IMR-90 (cell line): ENCODE data around the gene EFHD2. TPM values are rescaled to one million over a fixed set of nuclear protein-coding genes. Genes with fewer than 3 reads are reported as not detected.
"Not testable (repeated sequence)": the region's sequence is repeated elsewhere in the genome, so short reads cannot be mapped to it uniquely, and the experiment has no call there.

ENCODE experiments used
- ATAC-seq: fragments of 200-7000 bp; cut with Tn5 transposase; 2 replicates; pipeline ENCODE4 v1.9.1; 2020; ENCODE audit warnings: low read depth, mild to moderate bottlenecking, moderate library complexity
- BruUV-seq: library from RNA; stranded (reverse); fragments of 400-500 nt; replicated peaks from 2 replicates; lab custom pipeline; 2021; lab: Mats Ljungman, UMichigan
- CTCF ChIA-PET: fragments of 300-600 bp; formaldehyde crosslinking; extraction: SDS; loops from one replicate; lab custom pipeline; 2021; ENCODE audit warnings: antibody characterized with exemption; lab: Yijun Ruan, JAX
- POLR2A ChIA-PET: fragments of 300-600 bp; sonication (Branson Sonifier 250); formaldehyde crosslinking; loops from one replicate; lab custom pipeline; 2022; ENCODE audit warnings: antibody characterized with exemption; ENCODE audit not compliant: unreplicated experiment; lab: Charles Lee
- DNase-seq: peaks from one replicate; pipeline ENCODE4 v3.0.0; 2013
- H2AFZ ChIP-seq: replicated peaks from 2 replicates; pipeline ENCODE3; 2013; ENCODE audit warnings: low read length, mild to moderate bottlenecking; ENCODE audit not compliant: poor library complexity
- H2AK5ac ChIP-seq: 2 replicates; pipeline ENCODE4 v1.6.1; 2013; ENCODE audit warnings: low read depth, low read length, inconsistent platforms
- H2AK9ac ChIP-seq: replicated peaks from 2 replicates; pipeline ENCODE3; 2013; ENCODE audit warnings: mild to moderate bottlenecking, low read depth, low read length, moderate library complexity; ENCODE audit not compliant: poor library complexity
- H2BK120ac ChIP-seq: 2 replicates; pipeline ENCODE4 v1.6.1; 2013; ENCODE audit warnings: low read depth, low read length, inconsistent platforms
- H2BK15ac ChIP-seq: 3 replicates; pipeline ENCODE4 v1.6.1; 2013; ENCODE audit warnings: low read depth, low read length, inconsistent platforms
- H2BK20ac ChIP-seq: 2 replicates; pipeline ENCODE4 v1.6.1; 2013; ENCODE audit warnings: low read depth, mild to moderate bottlenecking, inconsistent platforms, low read length, moderate library complexity
- H2BK5ac ChIP-seq: 2 replicates; pipeline ENCODE4 v1.6.1; 2013; ENCODE audit warnings: mild to moderate bottlenecking, low read depth, low read length, inconsistent platforms; ENCODE audit not compliant: poor library complexity, severe bottlenecking
- H3K14ac ChIP-seq: replicated peaks from 2 replicates; pipeline ENCODE4 v1.6.1; 2013; ENCODE audit warnings: low read depth, low read length, inconsistent platforms
- H3K18ac ChIP-seq: 2 replicates; pipeline ENCODE4 v1.6.1; 2013; ENCODE audit warnings: low read depth, low read length, control low read depth
- H3K23ac ChIP-seq: 2 replicates; pipeline ENCODE4 v1.6.1; 2013; ENCODE audit warnings: low read depth, low read length, inconsistent platforms
- H3K27ac ChIP-seq: 2 replicates; pipeline ENCODE4 v1.5.1; 2013; ENCODE audit warnings: mild to moderate bottlenecking, control low read depth, low read length; ENCODE audit not compliant: insufficient read depth
- H3K27me3 ChIP-seq: 2 replicates; pipeline ENCODE4 v1.6.1; 2013; ENCODE audit warnings: low read length; ENCODE audit not compliant: control insufficient read depth, insufficient read depth
- H3K36me3 ChIP-seq: 2 replicates; pipeline ENCODE4 v1.6.1; 2013; ENCODE audit warnings: low read length, mixed read lengths; ENCODE audit not compliant: control insufficient read depth, insufficient read depth
- H3K4ac ChIP-seq: 2 replicates; pipeline ENCODE4 v1.6.1; 2013; ENCODE audit warnings: low read depth, low read length, inconsistent platforms
- H3K4me1 ChIP-seq: 2 replicates; pipeline ENCODE4 v1.6.1; 2013; ENCODE audit warnings: low read length, mixed read lengths; ENCODE audit not compliant: control insufficient read depth, insufficient read depth
- H3K4me2 ChIP-seq: 2 replicates; pipeline ENCODE4 v1.6.1; 2013; ENCODE audit warnings: low read depth, mild to moderate bottlenecking, control low read depth, low read length, moderate library complexity
- H3K4me3 ChIP-seq: 2 replicates; pipeline ENCODE4 v1.5.1; 2013; ENCODE audit warnings: low read depth, mild to moderate bottlenecking, control low read depth, low read length, moderate library complexity; ENCODE audit not compliant: insufficient read depth
- H3K56ac ChIP-seq: 2 replicates; pipeline ENCODE4 v1.6.1; 2013; ENCODE audit warnings: low read length, inconsistent platforms; ENCODE audit not compliant: insufficient read depth; ENCODE audit errors: extremely low read depth
- H3K79me1 ChIP-seq, 2 experiments: 2 replicates each; pipeline ENCODE4 v1.6.1; 2013; ENCODE audit warnings: low read length in 2 of 2, inconsistent platforms in 1 of 2, low read depth in 1 of 2
- H3K9ac ChIP-seq: 2 replicates; pipeline ENCODE4 v1.6.1; 2013; ENCODE audit warnings: low read depth, low read length, control low read depth
- H3K9me1 ChIP-seq: 2 replicates; pipeline ENCODE4 v1.6.1; 2013; ENCODE audit warnings: low read length, inconsistent platforms; ENCODE audit not compliant: insufficient read depth
- H3K9me3 ChIP-seq: 2 replicates; pipeline ENCODE4 v1.6.1; 2013; ENCODE audit warnings: low read length; ENCODE audit not compliant: control insufficient read depth, insufficient read depth
- H4K20me1 ChIP-seq: 2 replicates; pipeline ENCODE4 v1.6.1; 2013; ENCODE audit warnings: low read length, inconsistent platforms; ENCODE audit not compliant: insufficient read depth
- H4K5ac ChIP-seq: 2 replicates; pipeline ENCODE4 v1.6.1; 2013; ENCODE audit warnings: mild to moderate bottlenecking, low read depth, low read length, control low read depth
- H4K8ac ChIP-seq, 2 experiments: 2 replicates each; pipeline ENCODE4 v1.6.1; 2013; ENCODE audit warnings: low read depth in 2 of 2, low read length in 2 of 2, control low read depth in 1 of 2, inconsistent platforms in 1 of 2
- H4K91ac ChIP-seq: 2 replicates; pipeline ENCODE4 v1.6.1; 2013; ENCODE audit warnings: low read depth, low read length, inconsistent platforms; ENCODE audit not compliant: insufficient read depth
- CEBPB ChIP-seq: IDR thresholded peaks from 2 replicates; pipeline ENCODE4 v1.6.1; 2012; ENCODE audit warnings: low read depth, low read length, improper control_type of control experiment
- WGBS, 2 experiments: methylation state at CpG; one replicate each; pipeline versions ENCODE4 v1.1.5 to v1.1.7; 2013; ENCODE audit warnings: missing lambda C conversion rate in 2 of 2; ENCODE audit not compliant: insufficient read length in 1 of 2; ENCODE audit errors: extremely low coverage in 2 of 2; 5-methylcytosine and 5-hydroxymethylcytosine counted together
- dilution Hi-C: fragments of 300-500 bp; cut with HindIII; formaldehyde crosslinking; loops from one replicate; pipeline ENCODE4 v1.14.3; 2018; ENCODE audit warnings: low sequenced_read_pairs; ENCODE audit not compliant: unreplicated experiment
- in situ Hi-C: fragments of 300-500 bp; cut with MboI; formaldehyde crosslinking; loops from 3 replicates; pipeline ENCODE4 v1.14.3; 2019; ENCODE audit warnings: low sequenced_read_pairs, inconsistent platforms, mixed read lengths
- intact Hi-C: fragments of 100-400 bp; cut with micrococcal nuclease; formaldehyde crosslinking; loops from 2 replicates; pipeline ENCODE4 v1.10.0; 2022
- polyA plus RNA-seq, 3 experiments: library from polyadenylated mRNA; depleted of rRNA; stranded (reverse); fragments of >200 nt; gene quantifications; 2 replicates each; pipeline ENCODE4 v1.2.3, GENCODE V29; 2012; ENCODE audit warnings: low replicate concordance in 1 of 3
- total RNA-seq: library from RNA; depleted of rRNA; stranded (reverse); fragments of >200 nt; gene quantifications from 2 replicates; pipeline ENCODE4 v1.2.3, GENCODE V29; 2012

Gene EFHD2
- total and polyA plus RNA-seq, 2 of the 4 experiments (the other 2 are of a cell fraction), result 22.6 to 58.9 TPM

DNA sequence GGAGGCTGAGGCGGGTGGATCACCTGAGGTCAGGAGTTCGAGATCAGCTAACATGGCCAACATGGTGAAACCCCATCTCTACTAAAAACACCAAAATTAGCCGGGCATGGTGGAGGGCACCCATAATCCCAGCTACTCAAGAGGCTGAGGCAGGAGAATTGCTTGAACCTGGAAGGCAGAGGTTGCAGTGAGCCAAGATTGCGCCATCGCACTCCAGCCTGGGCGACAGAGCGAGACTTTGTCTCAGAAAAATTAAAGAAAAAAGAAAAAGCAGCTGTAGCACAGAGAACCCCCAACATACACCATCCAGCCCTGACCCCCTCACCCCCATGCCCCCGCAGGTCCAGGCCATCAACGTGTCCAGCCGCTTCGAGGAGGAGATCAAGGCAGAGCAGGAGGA, 18.6 kb downstream of the EFHD2 start:
- not testable (repeated sequence) for H3K36me3 ChIP-seq

More for the DNA sequence above, 18.6 kb downstream of the EFHD2 start:
- DNase-seq, H3K4ac ChIP-seq, H2BK5ac ChIP-seq, dilution Hi-C loops, H4K8ac ChIP-seq, H2AK5ac ChIP-seq, H3K4me3 ChIP-seq, H3K9ac ChIP-seq, POLR2A ChIA-PET, H3K56ac ChIP-seq, H3K14ac ChIP-seq, BruUV-seq, H3K18ac ChIP-seq, H3K9me3 ChIP-seq, H2AK9ac ChIP-seq, H2BK20ac ChIP-seq, H2AFZ ChIP-seq, H3K27me3 ChIP-seq, intact Hi-C loops, H2BK15ac ChIP-seq, ATAC-seq, H3K27ac ChIP-seq, H4K91ac ChIP-seq, H2BK120ac ChIP-seq, H3K23ac ChIP-seq, H3K4me2 ChIP-seq, H4K5ac ChIP-seq: not testable (repeated sequence)
- peaks cover 12% of the 10 kb centered on the region for H4K20me1 ChIP-seq
- H3K9me1 ChIP-seq, result peaks cover 10% of the 10 kb centered on the region
- 100% methylated on average over 1 of the region's 11 CpGs; no CpG with 5 or more reads in 1 of the 2 experiments for WGBS, 2 experiments
- in situ Hi-C loops, result loop anchor here (5.0 to 10.0 kb wide), 2 partner anchors 101 to 273 kb away; partner anchors contain the start of gene TMEM51
- peaks cover 2 to 34% of the 10 kb centered on the region in 2 experiments; a peak in 1 of 4 replicates for H3K79me1 ChIP-seq
- TF ChIP-seq CEBPB, result 0 out of 2 replicates have a peak, but pooled peaks have one; percentile 39
- peaks cover 24% of the 10 kb centered on the region for H3K4me1 ChIP-seq
- CTCF ChIA-PET, result interaction anchor here (0.5 to 2.1 kb wide), 2 partner anchors 104 to 296 kb away, joined by 4 to 13 read pairs; no protein-coding TSS in a partner anchor
